Nephron progenitor cell (in vitro differentiated cells): ENCODE data around the gene FAM167B.
A peak's percentile ranks its signal among the peaks of the same experiment; 100 is the strongest.

Source experiments
- DNase-seq: peaks from one replicate; pipeline ENCODE4 v3.0.0; 2021
- H3K27ac Mint-ChIP-seq: 2 replicates; pipeline ENCODE4 v1.8.0; 2021; ENCODE audit warnings: mild to moderate bottlenecking, moderate library complexity, mixed read lengths
- H3K27me3 Mint-ChIP-seq: 2 replicates; pipeline ENCODE4 v1.8.0; 2021; ENCODE audit warnings: mild to moderate bottlenecking, low read depth, mixed read lengths; ENCODE audit not compliant: poor library complexity
- H3K36me3 Mint-ChIP-seq: 2 replicates; pipeline ENCODE4 v1.8.0; 2021; ENCODE audit warnings: low read depth, mixed read lengths
- H3K4me1 Mint-ChIP-seq: 2 replicates; pipeline ENCODE4 v1.8.0; 2021; ENCODE audit warnings: mixed read lengths
- H3K4me3 Mint-ChIP-seq: 2 replicates; pipeline ENCODE4 v1.8.0; 2021; ENCODE audit warnings: mild to moderate bottlenecking, moderate library complexity, mixed read lengths
- H3K9me3 Mint-ChIP-seq: 2 replicates; pipeline ENCODE4 v1.8.0; 2021; ENCODE audit warnings: mild to moderate bottlenecking, moderate library complexity, mixed read lengths
- TF ChIP-seq, protein P1 (sequence below): fragments of 200-600 bp; sonication (generic); IDR thresholded peaks from 2 replicates; pipeline ENCODE4 v1.5.0; 2021; ENCODE audit warnings: antibody characterized with exemption

The FAM167B gene

DNA sequence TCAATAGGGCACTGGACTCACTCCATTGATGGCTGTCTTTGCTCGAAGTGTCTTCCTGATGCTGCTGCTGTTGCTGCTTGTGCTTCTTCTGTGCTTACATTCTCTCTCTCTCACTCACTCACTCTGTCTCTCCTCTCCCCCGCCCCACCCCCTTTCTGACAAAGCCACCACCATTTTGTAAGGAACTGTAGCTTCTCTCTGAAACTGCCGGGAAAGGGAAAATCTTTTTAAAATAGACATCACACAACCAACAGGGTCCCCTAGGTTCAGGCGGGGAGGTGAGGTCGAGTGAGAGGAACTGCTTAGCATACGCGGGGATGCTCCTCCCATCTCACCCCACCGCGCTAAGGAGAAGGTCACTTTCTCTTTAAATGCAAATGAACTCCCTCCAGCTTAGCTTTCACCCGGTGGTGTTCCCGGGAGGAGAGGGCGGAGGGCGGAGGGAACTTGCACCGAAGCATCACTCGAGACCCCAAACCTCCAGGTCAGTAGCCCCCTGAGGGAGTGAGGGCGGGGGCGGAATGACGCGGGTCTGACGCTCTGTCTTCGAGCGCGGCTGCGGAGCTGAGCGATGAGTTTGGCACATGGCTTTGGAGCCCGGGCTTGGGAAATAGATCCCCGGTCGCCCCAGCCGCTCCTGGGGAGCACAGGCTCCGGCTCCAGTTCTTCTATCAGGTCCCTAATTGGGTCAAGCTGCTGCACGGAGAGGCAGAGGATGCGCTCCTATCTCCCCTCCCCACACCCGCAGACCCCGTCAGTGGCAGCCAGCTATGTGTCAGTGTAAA lies 46.6 kb upstream of the FAM167B start, which contains the start of gene CCDC28B:
Gene CCDC28B, plus strand, starts transcription at position 370 of the 785 bp plus-strand sequence. CDS start 1,341 bp downstream, outside the sequence.
- peaks cover 8% of the 10 kb centered on the region for H3K27me3 Mint-ChIP-seq
- H3K4me3 Mint-ChIP-seq: peak within 1 kb of the TSS; percentile 83
- TF ChIP-seq, protein P1, sequence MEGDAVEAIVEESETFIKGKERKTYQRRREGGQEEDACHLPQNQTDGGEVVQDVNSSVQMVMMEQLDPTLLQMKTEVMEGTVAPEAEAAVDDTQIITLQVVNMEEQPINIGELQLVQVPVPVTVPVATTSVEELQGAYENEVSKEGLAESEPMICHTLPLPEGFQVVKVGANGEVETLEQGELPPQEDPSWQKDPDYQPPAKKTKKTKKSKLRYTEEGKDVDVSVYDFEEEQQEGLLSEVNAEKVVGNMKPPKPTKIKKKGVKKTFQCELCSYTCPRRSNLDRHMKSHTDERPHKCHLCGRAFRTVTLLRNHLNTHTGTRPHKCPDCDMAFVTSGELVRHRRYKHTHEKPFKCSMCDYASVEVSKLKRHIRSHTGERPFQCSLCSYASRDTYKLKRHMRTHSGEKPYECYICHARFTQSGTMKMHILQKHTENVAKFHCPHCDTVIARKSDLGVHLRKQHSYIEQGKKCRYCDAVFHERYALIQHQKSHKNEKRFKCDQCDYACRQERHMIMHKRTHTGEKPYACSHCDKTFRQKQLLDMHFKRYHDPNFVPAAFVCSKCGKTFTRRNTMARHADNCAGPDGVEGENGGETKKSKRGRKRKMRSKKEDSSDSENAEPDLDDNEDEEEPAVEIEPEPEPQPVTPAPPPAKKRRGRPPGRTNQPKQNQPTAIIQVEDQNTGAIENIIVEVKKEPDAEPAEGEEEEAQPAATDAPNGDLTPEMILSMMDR: no peak
- H3K4me1 Mint-ChIP-seq: peaks cover 70% of the 10 kb centered on the region
- H3K9me3 Mint-ChIP-seq: no peaks in the 10 kb centered on the region
- H3K27ac Mint-ChIP-seq: peak within 1 kb of the TSS; percentile 2
- H3K36me3 Mint-ChIP-seq: peaks cover 15% of the 10 kb centered on the region
- DNase-seq: peak; percentile 76

DNA sequence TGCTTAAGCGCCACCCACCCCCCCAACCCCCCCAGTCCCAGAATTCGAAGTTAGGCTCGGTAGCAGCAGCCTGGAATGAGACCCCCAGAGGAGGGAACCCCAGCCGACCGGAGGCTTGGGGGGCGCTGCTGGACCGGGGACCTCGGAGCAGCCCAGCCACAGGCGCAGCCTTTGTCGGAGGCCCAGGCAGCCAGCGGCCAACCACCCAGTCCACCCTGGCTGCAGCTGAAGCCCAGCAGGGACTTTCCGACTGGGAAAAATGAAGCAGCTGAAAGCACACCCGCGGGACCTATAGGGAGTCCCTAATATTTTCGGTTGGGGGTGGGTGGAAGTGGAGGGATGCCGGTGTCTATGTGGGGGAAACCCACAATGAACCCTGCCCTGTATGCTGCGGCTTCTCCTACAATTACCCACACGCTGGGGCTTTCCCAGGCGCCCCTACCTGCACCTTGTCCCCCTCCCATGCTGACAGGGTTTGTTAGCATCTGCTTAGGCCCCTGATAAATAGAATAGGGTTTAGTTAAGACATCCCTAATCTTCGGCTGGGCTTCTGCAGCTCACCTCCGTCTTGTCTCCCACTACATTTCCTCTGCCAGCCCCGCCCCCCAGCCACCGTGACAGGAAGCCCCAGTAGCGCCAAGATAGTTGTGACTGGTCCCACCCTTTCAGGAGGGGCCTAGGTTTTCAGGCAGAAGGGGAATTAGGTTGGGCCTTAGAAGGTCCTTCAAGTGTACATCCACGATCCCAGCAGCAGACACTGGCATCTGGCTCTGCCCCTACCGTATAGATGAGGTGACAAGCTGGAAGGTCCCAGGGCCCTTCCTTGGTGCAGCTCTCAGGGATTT lies 45.8 kb upstream of the FAM167B start:
- Mint-ChIP-seq H3K9me3 (no peaks in the 10 kb centered on the region), H3K36me3 (peaks cover 12% of the 10 kb centered on the region), H3K4me1 (peaks cover 75% of the 10 kb centered on the region), H3K27ac (peak overlapping the region; percentile 37), H3K27me3 (peaks cover 4% of the 10 kb centered on the region), H3K4me3 (peak overlapping the region; percentile 83)
- TF ChIP-seq, protein P1: no peak
- DNase-seq: peak; percentile 65

DNA sequence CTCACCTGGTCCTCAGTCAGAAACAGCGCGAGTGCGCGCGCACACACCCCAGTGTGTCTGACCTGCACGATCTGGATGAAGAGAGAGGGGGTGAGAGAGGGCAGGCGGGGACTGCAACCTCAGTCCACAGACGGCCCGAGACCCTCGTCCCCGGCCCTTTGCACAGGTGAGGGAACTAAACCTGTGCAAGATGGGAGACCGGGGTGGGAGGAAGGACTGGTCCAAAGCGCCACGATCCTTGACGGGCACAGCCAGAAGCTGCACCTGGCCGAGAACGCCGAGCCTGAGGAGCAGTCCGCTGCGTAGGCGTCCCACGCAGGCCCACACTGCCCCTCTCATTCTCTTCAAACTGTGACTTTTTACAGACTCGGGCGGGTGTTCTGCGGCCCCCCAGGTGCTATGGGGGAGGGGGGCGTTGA lies 42.1 kb upstream of the FAM167B start:
- DNase-seq: no peak
- no peak overlapping the region for H3K27ac Mint-ChIP-seq
- peaks cover 4% of the 10 kb centered on the region for H3K36me3 Mint-ChIP-seq
- no peaks in the 10 kb centered on the region for H3K9me3 Mint-ChIP-seq
- TF ChIP-seq, protein P1: no peak
- H3K4me3 Mint-ChIP-seq: peak overlapping the region; percentile 92
- H3K4me1 Mint-ChIP-seq: peaks cover 57% of the 10 kb centered on the region
- H3K27me3 Mint-ChIP-seq: peaks cover 4% of the 10 kb centered on the region

DNA sequence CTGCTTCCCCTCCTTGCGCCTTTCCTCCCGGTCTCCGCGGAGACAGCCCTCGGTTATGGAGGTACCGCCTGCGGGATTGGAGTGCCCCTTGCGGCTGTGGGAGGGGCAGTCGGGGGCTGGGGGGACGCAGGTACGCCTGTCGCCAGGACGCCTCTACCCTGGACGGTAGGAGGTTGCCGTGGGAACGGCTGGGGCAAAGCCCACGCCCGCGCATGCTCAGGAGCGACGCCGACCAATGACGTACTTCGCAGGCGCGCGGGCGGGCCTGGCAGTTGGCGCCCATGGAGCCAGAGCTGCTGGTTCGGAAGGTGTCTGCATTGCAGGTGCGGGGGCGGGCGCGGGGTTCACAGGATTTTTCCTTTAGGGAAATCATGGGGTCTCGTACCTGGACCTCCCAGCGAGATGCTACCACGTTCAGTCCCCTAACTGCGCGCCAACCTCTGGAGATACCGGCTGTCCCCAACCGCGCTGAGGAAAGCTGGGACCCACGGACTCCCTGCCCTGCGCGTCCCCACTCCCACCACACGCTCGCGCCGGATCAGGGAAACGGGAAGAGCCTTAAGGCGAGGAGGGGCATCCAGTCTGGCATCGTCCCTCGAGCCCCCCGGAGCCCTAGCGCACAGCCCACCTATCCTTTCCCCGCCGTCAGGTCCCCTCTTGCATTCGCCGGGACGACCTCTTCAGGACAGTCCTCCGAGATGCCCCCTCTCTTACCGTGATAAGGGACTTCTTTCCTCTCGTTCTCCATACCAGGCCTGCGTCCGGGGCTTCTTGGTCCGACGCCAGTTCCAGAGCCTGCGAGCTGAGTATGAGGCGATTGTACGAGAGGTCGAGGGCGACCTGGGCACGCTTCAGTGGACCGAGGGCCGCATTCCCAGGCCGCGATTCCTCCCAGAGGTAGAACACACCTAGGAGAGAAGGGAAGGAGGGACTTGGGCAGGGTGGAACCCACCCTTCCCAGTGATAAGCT lies 41.3 kb upstream of the FAM167B start, which contains the start of gene IQCC:
Gene IQCC, plus strand, starts transcription at position 271 of the 970 bp plus-strand sequence. Its CDS starts 11 bp downstream, at position 282.
- TF ChIP-seq, protein P1: no peak
- H3K9me3 Mint-ChIP-seq: no peaks in the 10 kb centered on the region
- peaks cover 4% of the 10 kb centered on the region for H3K36me3 Mint-ChIP-seq
- H3K4me3 Mint-ChIP-seq: peak within 1 kb of the TSS; percentile 92
- H3K27ac Mint-ChIP-seq: peak within 1 kb of the TSS; percentile 94
- H3K4me1 Mint-ChIP-seq: peaks cover 51% of the 10 kb centered on the region
- peak; percentile 89 for DNase-seq
- peaks cover 4% of the 10 kb centered on the region for H3K27me3 Mint-ChIP-seq

DNA sequence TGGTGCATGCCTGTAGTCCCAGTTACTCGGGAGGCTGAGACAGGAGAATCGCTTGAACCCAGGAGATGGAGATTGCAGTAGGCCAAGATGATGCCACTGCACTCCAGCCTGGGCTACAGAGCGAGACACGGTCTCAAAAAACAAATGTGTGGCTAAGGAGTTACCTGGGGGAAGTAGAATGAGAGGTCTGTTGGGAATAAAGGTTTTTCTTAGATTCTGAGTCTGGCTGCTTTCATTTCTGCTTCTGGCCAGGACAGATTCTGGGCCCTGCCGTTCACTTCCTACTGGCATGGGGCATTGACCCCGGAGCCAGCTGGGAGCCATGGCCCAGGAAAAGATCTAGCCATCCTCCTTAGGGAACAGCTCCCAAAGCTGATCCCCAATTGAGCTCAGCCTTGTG lies 38.6 kb upstream of the FAM167B start:
- TF ChIP-seq, protein P1: no peak
- H3K27me3 Mint-ChIP-seq: peaks cover 7% of the 10 kb centered on the region
- no peak for DNase-seq
- H3K9me3 Mint-ChIP-seq: no peaks in the 10 kb centered on the region
- no peak overlapping the region for H3K4me3 Mint-ChIP-seq
- peaks cover 4% of the 10 kb centered on the region for H3K36me3 Mint-ChIP-seq
- peaks cover 30% of the 10 kb centered on the region for H3K4me1 Mint-ChIP-seq
- H3K27ac Mint-ChIP-seq: no peak overlapping the region
